NCI-H774 (cell line): ENCODE results near the gene PDCD10.

ENCODE experiments used
- DNase-seq: peaks from one replicate; lab custom pipeline; 2025; lab: John Stamatoyannopoulos, UW

The PDCD10 gene

GRCh38 chr3:167679526-167679925 lies 55.2 kb downstream of the PDCD10 start:
- DNase-seq, result no peak

GRCh38 chr3:167675848-167676247 lies 58.8 kb downstream of the PDCD10 start:
- no peak for DNase-seq

- no peak for DNase-seq
Measured at GRCh38 chr3:167673221-167673620, 61.5 kb downstream of the PDCD10 start.

- DNase-seq, result no peak
Measured at GRCh38 chr3:167671878-167672427, 62.7 kb downstream of the PDCD10 start.

- DNase-seq, result no peak
Measured at GRCh38 chr3:167669699-167670098, 65.0 kb downstream of the PDCD10 start.

- DNase-seq, result no peak
Measured at GRCh38 chr3:167668651-167669050, 66.0 kb downstream of the PDCD10 start.

GRCh38 chr3:167666563-167666962 lies 68.1 kb downstream of the PDCD10 start:
- DNase-seq, result no peak

GRCh38 chr3:167662919-167663400 lies 71.7 kb downstream of the PDCD10 start:
- DNase-seq, result no peak

GRCh38 chr3:167657684-167658225 lies 76.9 kb downstream of the PDCD10 start:
- DNase-seq, result no peak

GRCh38 chr3:167656821-167657220 lies 77.9 kb downstream of the PDCD10 start:
- no peak for DNase-seq

- DNase-seq, result peak; percentile 88
Measured at GRCh38 chr3:167653760-167654159, 80.9 kb downstream of the PDCD10 start, which contains the start of gene WDR49. TSS of gene WDR49 (minus strand) at chr3:167653942. CDS start at chr3:167653425, 517 bp downstream.

- DNase-seq, result peak; percentile 37
Measured at GRCh38 chr3:167653155-167653554, 81.5 kb downstream of the PDCD10 start.

GRCh38 chr3:167651826-167652225 lies 82.9 kb downstream of the PDCD10 start:
- no peak for DNase-seq

GRCh38 chr3:167650459-167650858 lies 84.2 kb downstream of the PDCD10 start:
- DNase-seq, result no peak

- DNase-seq, result no peak
Measured at GRCh38 chr3:167649746-167650145, 84.9 kb downstream of the PDCD10 start.

- no peak for DNase-seq
Measured at GRCh38 chr3:167644611-167645010, 90.1 kb downstream of the PDCD10 start.
